Measurements from ENCODE around the gene CSF1. TPM values are rescaled to one million over a fixed set of nuclear protein-coding genes. Genes with fewer than 3 reads are reported as not detected.

Gene CSF1
- total and polyA plus RNA-seq, 2 of the 13 experiments (the other 11 are each of a cell fraction or from before 2014, with no cell fraction given): 4.6 to 13.3 TPM

DNA sequence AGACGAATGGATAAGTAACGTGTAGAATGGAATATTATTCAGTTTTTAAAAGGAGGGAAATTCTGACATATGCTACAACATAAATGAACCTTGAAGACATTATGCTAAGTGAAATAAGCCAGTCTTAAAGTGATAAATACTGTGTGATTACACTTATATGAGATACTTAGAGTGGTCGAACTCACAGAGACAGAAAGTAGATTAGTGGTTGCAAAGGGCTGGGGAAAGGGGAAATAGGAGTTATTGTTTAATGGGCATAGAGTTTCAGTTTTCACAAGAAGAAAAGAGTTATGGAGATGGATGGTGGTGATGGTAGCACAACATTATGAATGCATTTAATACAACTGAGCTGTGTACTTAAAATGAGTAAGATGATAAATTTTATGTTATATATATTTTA, 59.3 kb downstream of the CSF1 start:
- POLR2A ChIA-PET: no interaction called here

More for the DNA sequence above, 59.3 kb downstream of the CSF1 start:
- no peak overlapping the region for H2AFZ ChIP-seq (ENCODE audit: low read length)
- FAIRE-seq (no peak), ATAC-seq (no peak), DNase-seq (ENCODE audit: low spot score) (no peak)
- CTCF ChIA-PET (ENCODE audit: low intra/inter-chr PET ratio, low total read pairs): no interaction called here
- in situ Hi-C loops (cut with HindIII; ENCODE audit: extremely low pct_ligation_motif_present, low pct_unique_long_range_greater_than_20kb): no loop called here
- H4K20me1 ChIP-seq (ENCODE audit: insufficient read depth, low read length): no peaks in the 10 kb centered on the region
- 60% methylated on average over 3 of the region's 3 CpGs for WGBS (ENCODE audit: low lambda C conversion rate)
- H3K27me3 ChIP-seq (ENCODE audit: control insufficient read depth in 1 of 2, insufficient read depth in 2 of 2, low read length in 2 of 2): no peaks in the 10 kb centered on the region
- no peaks in the 10 kb centered on the region for H3K79me2 ChIP-seq (ENCODE audit: insufficient read depth, low read length)
- H3K4me3 ChIP-seq (replicated peaks in 1 of 3; ENCODE audit: insufficient read depth in 1 of 3, low read depth in 2 of 3, low read length in 3 of 3): no peak overlapping the region
- no peak overlapping the region for H3K9ac ChIP-seq (ENCODE audit: insufficient read depth, low read depth, low read length)
- H3K36me3 ChIP-seq (replicated peaks in 1 of 2; ENCODE audit: control insufficient read depth in 1 of 2, insufficient read depth in 2 of 2, low read length in 2 of 2): no peaks in the 10 kb centered on the region
- H3K9me3 ChIP-seq (ENCODE audit: low read length): no peaks in the 10 kb centered on the region
- H3K4me2 ChIP-seq (ENCODE audit: low read depth, low read length): no peak overlapping the region
- TF ChIP-seq ZNF124 (CRISPR knock-in tag; IDR thresholded peaks at IDR 0.05) (no peak), ZNF253 (CRISPR knock-in tag; IDR thresholded peaks at IDR 0.05; ENCODE audit: borderline replicate concordance) (no peak), PAX8 (CRISPR knock-in tag; IDR thresholded peaks at IDR 0.05; ENCODE audit: borderline replicate concordance) (no peak), ZNF737 (CRISPR knock-in tag; IDR thresholded peaks at IDR 0.05; ENCODE audit: borderline replicate concordance) (no peak), ZNF225 (CRISPR knock-in tag; IDR thresholded peaks at IDR 0.05) (no peak), ZBTB21 (CRISPR knock-in tag; IDR thresholded peaks at IDR 0.05) (no peak), E2F2 (CRISPR knock-in tag; IDR thresholded peaks at IDR 0.05; ENCODE audit: borderline replicate concordance) (no peak), RARA (CRISPR knock-in tag; IDR thresholded peaks at IDR 0.05) (no peak), GPN1 (CRISPR knock-in tag; IDR thresholded peaks at IDR 0.05; ENCODE audit: borderline replicate concordance) (no peak), PLRG1 (conservative IDR thresholded peaks at IDR 0.05) (no peak), NRL (CRISPR knock-in tag; IDR thresholded peaks at IDR 0.05; ENCODE audit: borderline replicate concordance) (no peak), ZNF530 (CRISPR knock-in tag; IDR thresholded peaks at IDR 0.05; ENCODE audit: low read depth) (no peak), PTBP1 (IDR thresholded peaks at IDR 0.05; ENCODE audit: low read depth, low read length, poor library complexity, severe bottlenecking) (no peak)
- TF ChIP-seq, protein P1, sequence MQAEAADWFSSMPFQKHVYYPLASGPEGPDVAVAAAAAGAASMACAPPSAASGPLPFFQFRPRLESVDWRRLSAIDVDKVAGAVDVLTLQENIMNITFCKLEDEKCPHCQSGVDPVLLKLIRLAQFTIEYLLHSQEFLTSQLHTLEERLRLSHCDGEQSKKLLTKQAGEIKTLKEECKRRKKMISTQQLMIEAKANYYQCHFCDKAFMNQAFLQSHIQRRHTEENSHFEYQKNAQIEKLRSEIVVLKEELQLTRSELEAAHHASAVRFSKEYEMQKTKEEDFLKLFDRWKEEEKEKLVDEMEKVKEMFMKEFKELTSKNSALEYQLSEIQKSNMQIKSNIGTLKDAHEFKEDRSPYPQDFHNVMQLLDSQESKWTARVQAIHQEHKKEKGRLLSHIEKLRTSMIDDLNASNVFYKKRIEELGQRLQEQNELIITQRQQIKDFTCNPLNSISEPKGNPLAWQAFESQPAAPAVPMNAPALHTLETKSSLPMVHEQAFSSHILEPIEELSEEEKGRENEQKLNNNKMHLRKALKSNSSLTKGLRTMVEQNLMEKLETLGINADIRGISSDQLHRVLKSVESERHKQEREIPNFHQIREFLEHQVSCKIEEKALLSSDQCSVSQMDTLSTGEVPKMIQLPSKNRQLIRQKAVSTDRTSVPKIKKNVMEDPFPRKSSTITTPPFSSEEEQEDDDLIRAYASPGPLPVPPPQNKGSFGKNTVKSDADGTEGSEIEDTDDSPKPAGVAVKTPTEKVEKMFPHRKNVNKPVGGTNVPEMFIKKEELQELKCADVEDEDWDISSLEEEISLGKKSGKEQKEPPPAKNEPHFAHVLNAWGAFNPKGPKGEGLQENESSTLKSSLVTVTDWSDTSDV (CRISPR knock-in tag; IDR thresholded peaks at IDR 0.05): no peak
- TF ChIP-seq, protein P2, sequence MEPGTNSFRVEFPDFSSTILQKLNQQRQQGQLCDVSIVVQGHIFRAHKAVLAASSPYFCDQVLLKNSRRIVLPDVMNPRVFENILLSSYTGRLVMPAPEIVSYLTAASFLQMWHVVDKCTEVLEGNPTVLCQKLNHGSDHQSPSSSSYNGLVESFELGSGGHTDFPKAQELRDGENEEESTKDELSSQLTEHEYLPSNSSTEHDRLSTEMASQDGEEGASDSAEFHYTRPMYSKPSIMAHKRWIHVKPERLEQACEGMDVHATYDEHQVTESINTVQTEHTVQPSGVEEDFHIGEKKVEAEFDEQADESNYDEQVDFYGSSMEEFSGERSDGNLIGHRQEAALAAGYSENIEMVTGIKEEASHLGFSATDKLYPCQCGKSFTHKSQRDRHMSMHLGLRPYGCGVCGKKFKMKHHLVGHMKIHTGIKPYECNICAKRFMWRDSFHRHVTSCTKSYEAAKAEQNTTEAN (CRISPR knock-in tag; conservative IDR thresholded peaks at IDR 0.05): no peak
- TF ChIP-seq, protein P3, sequence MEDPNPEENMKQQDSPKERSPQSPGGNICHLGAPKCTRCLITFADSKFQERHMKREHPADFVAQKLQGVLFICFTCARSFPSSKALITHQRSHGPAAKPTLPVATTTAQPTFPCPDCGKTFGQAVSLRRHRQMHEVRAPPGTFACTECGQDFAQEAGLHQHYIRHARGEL (CRISPR knock-in tag; IDR thresholded peaks at IDR 0.05): no peak
- TF ChIP-seq, protein P4, sequence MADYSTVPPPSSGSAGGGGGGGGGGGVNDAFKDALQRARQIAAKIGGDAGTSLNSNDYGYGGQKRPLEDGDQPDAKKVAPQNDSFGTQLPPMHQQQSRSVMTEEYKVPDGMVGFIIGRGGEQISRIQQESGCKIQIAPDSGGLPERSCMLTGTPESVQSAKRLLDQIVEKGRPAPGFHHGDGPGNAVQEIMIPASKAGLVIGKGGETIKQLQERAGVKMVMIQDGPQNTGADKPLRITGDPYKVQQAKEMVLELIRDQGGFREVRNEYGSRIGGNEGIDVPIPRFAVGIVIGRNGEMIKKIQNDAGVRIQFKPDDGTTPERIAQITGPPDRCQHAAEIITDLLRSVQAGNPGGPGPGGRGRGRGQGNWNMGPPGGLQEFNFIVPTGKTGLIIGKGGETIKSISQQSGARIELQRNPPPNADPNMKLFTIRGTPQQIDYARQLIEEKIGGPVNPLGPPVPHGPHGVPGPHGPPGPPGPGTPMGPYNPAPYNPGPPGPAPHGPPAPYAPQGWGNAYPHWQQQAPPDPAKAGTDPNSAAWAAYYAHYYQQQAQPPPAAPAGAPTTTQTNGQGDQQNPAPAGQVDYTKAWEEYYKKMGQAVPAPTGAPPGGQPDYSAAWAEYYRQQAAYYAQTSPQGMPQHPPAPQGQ (CRISPR knock-in tag; IDR thresholded peaks at IDR 0.05; ENCODE audit: borderline replicate concordance): no peak
- H3K27ac ChIP-seq (ENCODE audit: extremely low read length, insufficient read depth, low read length): no peak overlapping the region
- no TSS peak for BruUV-seq (replicated peaks)
- intact Hi-C loops (cut with micrococcal nuclease; ENCODE audit: unreplicated experiment): no loop called here
- no peaks in the 10 kb centered on the region for H3K4me1 ChIP-seq (ENCODE audit: insufficient read depth, low read length)

All from HepG2 (cell line).